IMR-90 (cell line): Measurements from ENCODE around the gene ADD3.

Source experiments
- CHD1 ChIP-seq: IDR thresholded peaks from 2 replicates; pipeline ENCODE4 v1.6.1; 2012; ENCODE audit warnings: low read depth, low read length, improper control_type of control experiment
- MXI1 ChIP-seq: IDR thresholded peaks from 2 replicates; pipeline ENCODE4 v1.6.1; 2012; ENCODE audit warnings: low read depth, mild to moderate bottlenecking, low read length, moderate library complexity, borderline replicate concordance
- NFE2L2 ChIP-seq: fragments of 150-350 bp; IDR thresholded peaks from 2 replicates; pipeline ENCODE4 v1.6.1; 2016; ENCODE audit warnings: low read depth, mild to moderate bottlenecking, low read length
- POLR2A ChIP-seq: IDR thresholded peaks from 2 replicates; pipeline ENCODE4 v1.6.1; 2012; ENCODE audit warnings: mild to moderate bottlenecking, low read depth, low read length
- RCOR1 ChIP-seq: IDR thresholded peaks from 2 replicates; pipeline ENCODE4 v1.6.1; 2012; ENCODE audit warnings: mild to moderate bottlenecking, low read length, improper control_type of control experiment; ENCODE audit not compliant: insufficient replicate concordance
- SMC3 ChIP-seq: fragments of 150-350 bp; IDR thresholded peaks from 2 replicates; pipeline ENCODE4 v1.6.1; 2016; ENCODE audit warnings: low read depth, mild to moderate bottlenecking, antibody characterized with exemption, low read length, moderate library complexity
- TF ChIP-seq, protein P1 (sequence below): conservative IDR thresholded peaks from 2 replicates; pipeline ENCODE4 v1.5.1; 2012; ENCODE audit warnings: mild to moderate bottlenecking, low read depth, low read length, improper control_type of control experiment

DNA sequence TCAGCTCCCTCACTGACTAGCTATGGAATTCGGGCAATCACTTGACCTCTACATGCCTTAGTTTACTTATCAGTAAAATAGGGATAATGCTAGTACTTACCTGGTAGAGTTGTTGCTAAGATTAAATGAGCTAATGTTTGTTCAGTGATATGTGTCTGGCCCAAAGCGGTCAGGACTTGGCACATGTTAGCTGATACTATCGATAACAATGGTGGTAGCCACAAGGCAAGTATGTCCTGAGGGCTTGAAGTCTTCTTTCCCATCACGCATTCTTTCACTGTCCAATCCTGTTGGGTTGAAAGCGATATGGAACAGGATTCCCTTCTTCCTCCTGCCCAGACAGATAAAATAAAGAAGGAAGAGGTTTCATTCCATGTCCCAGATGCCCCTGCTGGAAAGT is 174.1 kb downstream of the ADD3 start:
- TF ChIP-seq, protein P1, sequence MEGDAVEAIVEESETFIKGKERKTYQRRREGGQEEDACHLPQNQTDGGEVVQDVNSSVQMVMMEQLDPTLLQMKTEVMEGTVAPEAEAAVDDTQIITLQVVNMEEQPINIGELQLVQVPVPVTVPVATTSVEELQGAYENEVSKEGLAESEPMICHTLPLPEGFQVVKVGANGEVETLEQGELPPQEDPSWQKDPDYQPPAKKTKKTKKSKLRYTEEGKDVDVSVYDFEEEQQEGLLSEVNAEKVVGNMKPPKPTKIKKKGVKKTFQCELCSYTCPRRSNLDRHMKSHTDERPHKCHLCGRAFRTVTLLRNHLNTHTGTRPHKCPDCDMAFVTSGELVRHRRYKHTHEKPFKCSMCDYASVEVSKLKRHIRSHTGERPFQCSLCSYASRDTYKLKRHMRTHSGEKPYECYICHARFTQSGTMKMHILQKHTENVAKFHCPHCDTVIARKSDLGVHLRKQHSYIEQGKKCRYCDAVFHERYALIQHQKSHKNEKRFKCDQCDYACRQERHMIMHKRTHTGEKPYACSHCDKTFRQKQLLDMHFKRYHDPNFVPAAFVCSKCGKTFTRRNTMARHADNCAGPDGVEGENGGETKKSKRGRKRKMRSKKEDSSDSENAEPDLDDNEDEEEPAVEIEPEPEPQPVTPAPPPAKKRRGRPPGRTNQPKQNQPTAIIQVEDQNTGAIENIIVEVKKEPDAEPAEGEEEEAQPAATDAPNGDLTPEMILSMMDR, result no peak
- TF ChIP-seq CHD1 (no peak), POLR2A (no peak), NFE2L2 (no peak), MXI1 (no peak), SMC3 (no peak), RCOR1 (no peak)
